ENCODE data around the gene AURKAIP1.

The AURKAIP1 gene

DNA sequence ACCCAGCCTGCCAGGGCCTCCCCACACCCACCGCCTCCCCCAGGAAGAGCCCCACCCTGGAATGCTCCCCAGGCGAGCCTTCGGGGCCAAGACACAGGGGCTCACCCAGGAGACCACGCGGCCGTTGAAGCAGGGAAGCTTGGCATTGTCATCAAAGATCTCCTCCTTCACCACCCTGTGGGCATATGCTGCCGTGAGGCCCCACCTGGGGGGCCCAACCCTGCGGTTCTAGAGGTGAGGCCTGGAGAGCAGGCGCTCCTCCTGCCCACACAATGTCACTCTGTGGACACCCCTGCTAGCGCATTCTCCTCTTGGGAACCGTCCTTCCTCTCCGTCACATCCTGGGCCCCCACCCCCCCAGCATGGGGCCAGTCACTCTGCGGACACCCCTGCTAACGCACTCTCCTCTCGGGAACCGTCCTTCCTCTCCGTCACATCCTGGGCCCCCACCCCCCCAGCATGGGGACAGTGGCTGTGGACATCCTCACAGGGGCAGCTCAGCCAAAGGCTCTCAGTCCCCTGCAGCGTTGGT is 32.4 kb downstream of the AURKAIP1 start:
- TF ChIP-seq JUND (IDR thresholded peaks at IDR 0.05; ENCODE audit: low read depth): no peak
- DNase-seq (ENCODE audit: low read depth in 1 of 2, low spot score in 1 of 2): no peak
- in situ Hi-C loops (cut with HindIII; ENCODE audit: low pct_unique_long_range_greater_than_20kb, low sequenced_read_pairs): no loop called here

DNA sequence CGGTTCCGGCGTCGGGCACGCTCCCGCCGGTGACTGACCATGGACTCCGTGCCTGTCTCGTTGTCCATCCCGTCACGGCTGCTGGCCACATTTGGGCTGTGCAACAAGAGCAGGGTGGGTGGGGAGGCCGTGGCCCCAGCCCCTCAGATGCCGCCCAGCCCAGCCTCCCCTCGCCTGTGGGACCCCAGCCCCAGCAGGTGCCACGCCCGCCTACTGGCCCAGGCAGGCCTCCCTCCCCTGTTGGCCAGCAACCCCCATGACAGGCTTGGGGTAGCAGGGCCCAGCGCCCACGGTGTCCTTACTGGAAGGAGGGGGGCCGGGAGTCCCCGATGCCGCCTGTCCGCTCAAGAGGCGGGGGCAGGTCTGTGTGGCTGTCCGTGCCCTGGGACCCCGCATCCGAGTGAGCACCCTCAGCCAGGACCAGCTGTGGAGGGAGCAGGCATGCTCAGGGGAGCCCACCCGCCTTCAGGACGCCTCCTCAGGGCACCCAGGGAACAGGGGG is 32.9 kb downstream of the AURKAIP1 start:
- TF ChIP-seq JUND (IDR thresholded peaks at IDR 0.05; ENCODE audit: low read depth): no peak
- in situ Hi-C loops (cut with HindIII; ENCODE audit: low pct_unique_long_range_greater_than_20kb, low sequenced_read_pairs): no loop called here
- DNase-seq (ENCODE audit: low read depth in 1 of 2, low spot score in 1 of 2): no peak

- TF ChIP-seq JUND (IDR thresholded peaks at IDR 0.05; ENCODE audit: low read depth): no peak
- in situ Hi-C loops (cut with HindIII; ENCODE audit: low pct_unique_long_range_greater_than_20kb, low sequenced_read_pairs): no loop called here
- no peak for DNase-seq (ENCODE audit: low read depth in 1 of 2, low spot score in 1 of 2)
Observed at GRCh38 chr1:1341549-1342021, 33.4 kb downstream of the AURKAIP1 start.

DNA sequence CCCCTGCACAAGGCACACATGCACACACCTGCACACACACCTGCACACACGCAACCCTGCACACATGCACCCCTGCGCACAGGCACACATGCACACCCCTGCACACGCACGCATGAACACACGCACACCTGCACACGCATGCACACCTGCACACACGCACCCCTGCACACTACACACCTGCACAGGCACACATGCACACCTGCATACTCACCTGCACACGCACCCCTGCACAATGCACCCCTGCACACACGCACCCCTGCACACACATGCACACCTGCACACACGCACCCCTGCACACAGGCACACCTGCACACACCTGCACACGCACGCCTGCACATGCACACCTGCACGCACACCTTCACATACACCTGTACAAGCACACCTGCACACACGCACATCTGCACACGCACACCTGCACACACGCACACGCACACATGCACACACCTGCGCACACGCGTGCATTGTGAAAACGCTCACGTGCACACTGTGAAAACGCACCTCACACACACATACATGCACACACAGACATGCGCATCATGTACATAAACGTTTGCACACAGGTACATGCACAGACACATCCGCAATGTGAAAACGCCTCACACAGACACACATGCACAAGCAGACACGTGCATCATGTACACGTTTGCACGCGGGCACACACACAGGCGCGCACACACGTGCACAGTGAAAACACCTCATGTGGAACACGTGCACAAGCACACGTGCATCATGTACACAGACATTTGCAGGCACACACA is 34.0 kb downstream of the AURKAIP1 start:
- in situ Hi-C loops (cut with HindIII; ENCODE audit: low pct_unique_long_range_greater_than_20kb, low sequenced_read_pairs): no loop called here
- TF ChIP-seq JUND (IDR thresholded peaks at IDR 0.05; ENCODE audit: low read depth): no peak
- no peak for DNase-seq (ENCODE audit: low read depth in 1 of 2, low spot score in 1 of 2)

DNA sequence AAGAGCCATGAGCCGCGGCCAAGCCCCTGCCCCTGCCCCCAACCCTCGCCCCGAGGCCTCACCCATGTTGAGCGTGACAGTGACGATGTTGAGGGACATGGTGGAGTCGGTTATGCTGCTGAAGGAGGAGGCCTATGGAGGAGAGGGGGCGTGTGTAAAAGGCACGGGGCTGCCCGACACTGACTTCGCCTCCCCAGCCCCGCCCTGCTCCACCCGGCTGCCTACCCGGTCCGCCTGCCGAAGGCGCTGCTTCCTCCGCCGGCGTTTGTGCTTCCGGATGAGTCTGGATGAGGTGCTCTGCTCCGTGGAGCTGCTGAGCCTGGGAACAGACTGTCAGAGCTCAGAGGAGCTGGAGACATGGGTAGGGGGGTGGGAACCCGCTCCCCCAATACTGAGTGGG is 34.8 kb downstream of the AURKAIP1 start:
- in situ Hi-C loops (cut with HindIII; ENCODE audit: low pct_unique_long_range_greater_than_20kb, low sequenced_read_pairs): no loop called here

GRCh38 chr1:1338278-1338677 is 36.7 kb downstream of the AURKAIP1 start:
- in situ Hi-C loops (cut with HindIII; ENCODE audit: low pct_unique_long_range_greater_than_20kb, low sequenced_read_pairs): no loop called here
- no peak for DNase-seq (ENCODE audit: low read depth in 1 of 2, low spot score in 1 of 2)
- no peak for TF ChIP-seq JUND (IDR thresholded peaks at IDR 0.05; ENCODE audit: low read depth)

More for the DNA sequence above, 34.8 kb downstream of the AURKAIP1 start:
- no peak for TF ChIP-seq JUND (IDR thresholded peaks at IDR 0.05; ENCODE audit: low read depth)
- DNase-seq (ENCODE audit: low read depth in 1 of 2, low spot score in 1 of 2): no peak

- in situ Hi-C loops (cut with HindIII; ENCODE audit: low pct_unique_long_range_greater_than_20kb, low sequenced_read_pairs): no loop called here
- TF ChIP-seq JUND (IDR thresholded peaks at IDR 0.05; ENCODE audit: low read depth): no peak
- DNase-seq (ENCODE audit: low read depth in 1 of 2, low spot score in 1 of 2): peak; percentile 67 to 91
Observed at GRCh38 chr1:1337793-1338147, 37.2 kb downstream of the AURKAIP1 start.

DNA sequence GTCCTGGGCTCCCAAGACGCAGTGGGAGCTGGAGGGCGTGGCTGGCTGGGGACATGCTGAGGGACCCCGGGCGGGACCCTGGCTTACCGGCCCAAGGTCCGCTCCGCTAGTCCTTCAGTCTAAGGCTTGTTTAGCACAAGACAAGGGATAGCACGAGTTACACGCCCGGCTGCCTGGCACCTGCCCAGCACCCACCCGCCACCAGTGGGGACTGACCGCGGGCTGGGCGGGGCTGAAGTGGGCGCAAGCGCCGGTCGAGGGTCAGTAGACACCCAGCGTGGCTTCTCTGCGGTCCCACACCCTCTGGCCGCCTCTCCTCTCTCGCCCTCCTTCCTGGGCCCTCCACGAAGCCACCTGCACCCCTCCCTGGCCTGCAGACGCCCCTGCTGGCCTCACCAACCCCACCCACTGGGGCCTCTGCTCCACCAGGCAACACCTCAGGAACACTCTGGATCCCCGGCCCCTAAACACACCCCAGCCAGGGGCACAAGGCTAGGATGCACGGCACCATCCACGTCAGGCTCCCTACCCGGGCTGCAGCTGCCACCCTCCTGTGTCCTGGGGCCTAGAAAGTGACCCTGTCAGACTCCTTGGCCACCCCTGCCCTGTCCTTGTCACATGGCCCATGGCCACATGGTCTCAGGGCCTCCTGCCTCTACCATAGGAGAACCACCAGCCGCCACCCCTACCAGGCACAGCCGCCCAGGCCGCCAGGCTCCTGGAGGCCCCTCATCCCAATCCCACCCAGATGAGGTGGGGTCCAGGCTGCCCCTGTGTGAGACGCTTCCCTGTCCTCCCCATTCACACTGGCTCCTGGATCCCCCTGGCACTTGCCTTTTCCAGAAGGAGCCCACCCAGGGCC is 37.8 kb downstream of the AURKAIP1 start:
- no peak for DNase-seq (ENCODE audit: low read depth in 1 of 2, low spot score in 1 of 2)
- in situ Hi-C loops (cut with HindIII; ENCODE audit: low pct_unique_long_range_greater_than_20kb, low sequenced_read_pairs): no loop called here
- no peak for TF ChIP-seq JUND (IDR thresholded peaks at IDR 0.05; ENCODE audit: low read depth)

- no peak for TF ChIP-seq JUND (IDR thresholded peaks at IDR 0.05; ENCODE audit: low read depth)
- in situ Hi-C loops (cut with HindIII; ENCODE audit: low pct_unique_long_range_greater_than_20kb, low sequenced_read_pairs): no loop called here
- no peak for DNase-seq (ENCODE audit: low read depth in 1 of 2, low spot score in 1 of 2)
Observed at GRCh38 chr1:1336446-1336845, 38.6 kb downstream of the AURKAIP1 start.

- DNase-seq (ENCODE audit: low read depth in 1 of 2, low spot score in 1 of 2): no peak
- in situ Hi-C loops (cut with HindIII; ENCODE audit: low pct_unique_long_range_greater_than_20kb, low sequenced_read_pairs): no loop called here
- TF ChIP-seq JUND (IDR thresholded peaks at IDR 0.05; ENCODE audit: low read depth): no peak
Observed at GRCh38 chr1:1335792-1336248, 39.2 kb downstream of the AURKAIP1 start.

- in situ Hi-C loops (cut with HindIII; ENCODE audit: low pct_unique_long_range_greater_than_20kb, low sequenced_read_pairs): no loop called here
- no peak for DNase-seq (ENCODE audit: low read depth in 1 of 2, low spot score in 1 of 2)
- TF ChIP-seq JUND (IDR thresholded peaks at IDR 0.05; ENCODE audit: low read depth): no peak
Observed at GRCh38 chr1:1335283-1335682, 39.7 kb downstream of the AURKAIP1 start.

GRCh38 chr1:1334835-1335234 is 40.2 kb downstream of the AURKAIP1 start:
- no peak for DNase-seq (ENCODE audit: low read depth in 1 of 2, low spot score in 1 of 2)
- in situ Hi-C loops (cut with HindIII; ENCODE audit: low pct_unique_long_range_greater_than_20kb, low sequenced_read_pairs): no loop called here

More at GRCh38 chr1:1334835-1335234, 40.2 kb downstream of the AURKAIP1 start:
- no peak for TF ChIP-seq JUND (IDR thresholded peaks at IDR 0.05; ENCODE audit: low read depth)
